Natural killer cell treated with Interleukin-12 subunit alpha and Interleukin-12 subunit beta and Interleukin-15 and Interleukin-18, amount 100 ng/mL, for 72 hours (primary cell): ENCODE measurements around the gene AP1S3. TPM values are rescaled to one million over a fixed set of nuclear protein-coding genes. Genes with fewer than 3 reads are reported as not detected.

ENCODE experiments used
- total RNA-seq, 2 donors: library from RNA; stranded (reverse); gene quantifications; one replicate each; pipeline ENCODE4 v1.2.3, GENCODE V29; 2022

The AP1S3 gene
- total RNA-seq, 2 donors from 2014 or later: 5.6 to 7.2 TPM

Other genes starting within 250 kb of the AP1S3 start
- under 1 TPM in 1 of 2 donors, not detected in 1; 0.21 TPM for gene SCG2, start 235.2 kb downstream of the AP1S3 start, total RNA-seq
- 10 to 100 TPM; 12.0 to 20.3 TPM for gene WDFY1, start 107.8 kb upstream of the AP1S3 start, total RNA-seq
- 10 to 100 TPM; 29.0 to 29.1 TPM for gene MRPL44, start 119.9 kb upstream of the AP1S3 start, total RNA-seq
- gene SERPINE2, start 201.7 kb upstream of the AP1S3 start, total RNA-seq: 1 to 10 TPM; 1.2 to 2.6 TPM